NCI-H2029 treated with DMSO at 0.1 percent for 48 hours (cell line): ENCODE data around the gene FAM184A.
"Not testable (repeated sequence)": the region's sequence is repeated elsewhere in the genome, so short reads cannot be mapped to it uniquely, and the experiment has no call there.

Experiments used
- DNase-seq: peaks from one replicate; lab custom pipeline; 2025; lab: John Stamatoyannopoulos, UW

The FAM184A gene

GRCh38 chr6:119012521-119012920, 65.9 kb downstream of the FAM184A start:
- DNase-seq = no peak

- DNase-seq = not testable (repeated sequence)
Observed at GRCh38 chr6:119009266-119009665, 69.2 kb downstream of the FAM184A start.

GRCh38 chr6:119006974-119007373, 71.5 kb downstream of the FAM184A start:
- no peak for DNase-seq

- no peak for DNase-seq
Observed at GRCh38 chr6:119002069-119002468, 76.4 kb downstream of the FAM184A start.

- DNase-seq = no peak
Observed at GRCh38 chr6:118999494-119000040, 78.9 kb downstream of the FAM184A start.

DNA sequence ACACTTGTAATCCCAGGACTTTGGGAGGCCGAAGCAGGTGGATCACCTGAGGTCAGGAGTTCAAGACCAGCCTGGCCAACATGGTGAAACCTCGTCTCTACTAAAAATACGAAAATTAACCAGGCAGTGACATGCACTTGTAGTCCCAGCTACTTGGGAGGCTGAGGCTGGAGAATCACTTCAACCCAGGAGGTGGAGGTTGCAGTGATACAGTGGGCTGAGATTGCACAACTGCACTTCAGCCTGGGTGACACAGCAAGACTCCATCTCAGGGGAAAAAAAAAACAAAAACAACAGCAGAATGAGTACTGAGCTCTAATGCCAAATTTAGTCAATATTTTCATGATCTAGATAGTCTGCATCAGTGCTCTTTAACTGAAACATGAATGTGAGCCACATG, 81.0 kb downstream of the FAM184A start:
- DNase-seq = not testable (repeated sequence)

GRCh38 chr6:118996289-118996820, 82.1 kb downstream of the FAM184A start:
- DNase-seq = no peak

DNA sequence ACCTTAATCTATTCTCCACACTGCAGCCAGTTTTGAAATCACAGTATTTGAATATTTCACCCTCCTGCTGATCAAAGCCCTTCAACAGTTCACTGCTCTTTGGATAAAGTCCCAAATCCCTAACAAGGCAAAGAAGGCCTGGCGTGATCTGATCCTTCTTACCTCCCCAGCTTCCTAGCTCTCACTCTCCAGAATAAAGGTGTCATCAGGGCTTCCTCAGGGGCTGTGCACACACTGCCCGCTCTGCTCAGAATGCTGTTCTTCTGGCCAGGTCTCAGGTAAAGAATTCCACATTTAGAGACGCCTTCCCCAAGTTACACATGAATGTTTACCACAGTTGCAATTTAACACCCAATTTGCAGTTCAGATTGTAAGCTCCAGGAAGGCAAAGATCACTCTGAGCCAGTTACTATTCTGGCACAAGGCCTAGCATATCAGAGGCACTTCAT, 84.6 kb downstream of the FAM184A start:
- DNase-seq = no peak

GRCh38 chr6:118993358-118993757, 85.1 kb downstream of the FAM184A start:
- no peak for DNase-seq

DNA sequence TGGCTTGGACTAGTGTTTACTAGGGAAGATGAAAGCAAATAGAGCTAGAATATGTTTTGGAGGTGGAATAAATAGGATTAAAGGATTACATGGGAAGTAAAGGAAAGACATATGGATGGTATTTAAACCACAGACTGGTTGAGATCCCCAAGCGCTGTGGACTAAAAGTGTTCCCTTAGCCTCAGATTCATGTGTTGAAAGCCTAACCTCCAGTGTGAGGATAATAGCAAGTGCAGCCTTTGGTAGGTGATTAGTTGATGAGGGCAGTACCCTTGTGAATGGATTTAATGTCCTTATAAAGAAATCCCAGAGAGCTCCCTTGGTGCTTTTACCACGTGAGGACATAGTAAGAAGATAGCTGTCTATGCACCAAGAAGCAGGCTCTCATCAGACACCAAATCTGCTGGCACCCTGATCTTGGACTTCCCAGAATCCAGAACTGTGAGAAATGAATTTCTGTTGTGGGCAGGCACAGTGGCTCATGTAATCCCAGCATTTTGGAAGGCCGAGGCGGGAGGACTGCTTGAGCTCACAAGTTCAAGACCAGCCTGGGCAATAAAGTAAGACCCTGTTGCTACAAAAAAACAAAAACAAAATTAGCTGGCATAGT, 86.2 kb downstream of the FAM184A start:
- no peak for DNase-seq

- DNase-seq = no peak
Observed at GRCh38 chr6:118986312-118986711, 92.2 kb downstream of the FAM184A start.

- no peak for DNase-seq
Observed at GRCh38 chr6:118985123-118985830, 93.2 kb downstream of the FAM184A start.

DNA sequence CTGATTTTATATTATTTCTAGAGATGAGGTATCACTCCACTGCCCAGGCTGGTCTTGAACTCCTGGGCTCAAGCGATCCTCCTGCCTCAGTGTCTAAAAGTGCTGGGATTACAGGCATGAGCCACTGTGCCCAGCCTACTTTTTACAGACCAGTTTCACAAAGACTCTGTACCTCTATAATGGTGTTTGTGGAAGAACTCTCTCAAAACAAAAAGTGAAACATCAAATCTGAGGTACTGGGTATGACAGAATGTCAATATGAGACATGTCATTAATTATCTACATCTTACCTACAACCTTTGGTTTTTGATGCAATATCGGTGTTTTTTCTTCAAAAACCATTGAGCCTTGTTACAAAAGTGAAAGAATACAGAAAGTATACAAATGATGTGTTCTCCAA, 94.1 kb downstream of the FAM184A start:
- no peak for DNase-seq

- no peak for DNase-seq
Observed at GRCh38 chr6:118982575-118982911, 95.9 kb downstream of the FAM184A start.

DNA sequence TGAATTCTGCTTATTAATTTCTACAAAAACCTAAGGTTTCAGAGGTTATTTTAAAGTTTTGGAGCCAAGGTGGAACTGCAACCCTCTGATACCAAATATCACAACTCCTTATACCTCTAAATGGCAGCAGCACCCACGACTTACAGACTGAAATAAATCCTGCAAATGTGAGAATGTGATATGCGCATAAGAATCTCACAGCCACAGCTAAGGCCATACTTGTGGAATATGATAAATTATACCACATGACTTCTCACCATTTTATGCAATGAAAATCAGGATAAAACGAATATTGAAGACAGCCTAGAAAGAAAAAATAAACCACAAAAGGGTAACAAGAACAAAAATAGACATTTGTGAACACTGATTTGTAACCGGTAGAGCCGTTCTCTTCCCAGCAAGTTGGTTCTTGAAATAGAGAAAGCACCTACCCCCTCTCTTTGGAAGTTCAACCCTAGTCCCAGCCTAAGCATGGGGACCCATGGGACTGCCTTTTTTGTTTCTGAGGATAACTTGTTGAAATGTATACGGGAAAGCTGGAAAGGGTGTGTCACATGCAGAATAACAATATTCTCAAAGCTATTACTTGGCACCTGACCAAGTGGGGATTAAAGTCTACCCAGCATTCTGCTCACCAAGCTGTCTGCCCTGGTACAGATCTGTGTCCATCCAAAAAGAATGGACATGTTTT, 96.4 kb downstream of the FAM184A start:
- no peak for DNase-seq

- no peak for DNase-seq
Observed at GRCh38 chr6:118980063-118980462, 98.4 kb downstream of the FAM184A start.

DNA sequence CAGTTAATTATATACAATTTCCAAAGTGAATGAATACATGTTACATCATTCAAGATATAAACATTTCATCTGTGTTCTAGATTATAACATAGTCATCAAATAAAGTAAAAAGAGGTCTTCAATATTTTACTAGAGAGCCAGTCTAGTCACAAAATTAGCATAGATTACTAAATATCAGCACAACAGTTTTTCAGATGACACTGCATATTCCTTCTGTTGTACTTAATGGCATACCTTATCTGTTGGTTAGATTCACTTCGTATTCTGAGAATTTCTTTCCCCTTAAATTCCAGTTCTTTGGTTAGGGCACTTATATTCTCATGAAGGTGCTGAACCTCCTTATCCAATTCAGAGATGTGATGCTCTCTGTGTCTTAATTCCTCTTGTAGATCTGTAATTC, 103.7 kb downstream of the FAM184A start:
- no peak for DNase-seq

DNA sequence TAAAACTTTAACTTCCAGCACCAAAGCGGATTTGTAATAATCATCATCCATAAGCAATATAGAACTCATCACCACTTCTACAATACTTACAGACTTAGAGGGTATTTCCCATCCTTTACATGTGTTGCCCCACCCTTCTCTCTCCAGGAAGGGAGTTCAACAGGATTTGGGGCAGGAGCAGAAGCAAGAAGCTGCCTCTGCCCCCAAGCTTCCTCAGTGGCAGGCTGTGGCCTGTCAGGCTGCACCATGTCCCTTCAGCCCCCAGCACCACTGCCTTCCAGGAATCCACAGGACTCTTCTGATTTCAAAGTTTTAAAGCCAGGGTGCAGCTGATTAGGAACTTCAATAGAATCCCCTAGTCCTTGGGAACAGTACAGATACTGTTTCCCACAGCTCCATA, 106.8 kb downstream of the FAM184A start:
- no peak for DNase-seq

DNA sequence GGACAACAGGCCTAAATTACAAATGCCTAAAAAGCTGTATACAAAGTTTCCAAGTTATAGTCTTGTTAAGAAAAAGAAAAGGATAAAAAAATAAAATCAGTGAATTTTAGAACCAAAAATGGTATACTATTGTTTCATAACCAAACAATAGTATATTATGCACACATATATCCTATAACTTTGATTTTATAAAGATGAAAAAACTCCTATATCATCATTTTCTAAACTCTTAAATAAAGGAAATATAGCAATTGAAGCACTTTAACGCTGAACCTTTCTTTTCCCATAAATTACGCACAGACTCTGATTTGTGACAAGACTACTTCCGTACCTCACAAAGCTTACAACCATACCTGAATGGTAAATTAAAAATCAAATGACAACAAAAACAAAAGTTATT, 107.6 kb downstream of the FAM184A start:
- no peak for DNase-seq

DNA sequence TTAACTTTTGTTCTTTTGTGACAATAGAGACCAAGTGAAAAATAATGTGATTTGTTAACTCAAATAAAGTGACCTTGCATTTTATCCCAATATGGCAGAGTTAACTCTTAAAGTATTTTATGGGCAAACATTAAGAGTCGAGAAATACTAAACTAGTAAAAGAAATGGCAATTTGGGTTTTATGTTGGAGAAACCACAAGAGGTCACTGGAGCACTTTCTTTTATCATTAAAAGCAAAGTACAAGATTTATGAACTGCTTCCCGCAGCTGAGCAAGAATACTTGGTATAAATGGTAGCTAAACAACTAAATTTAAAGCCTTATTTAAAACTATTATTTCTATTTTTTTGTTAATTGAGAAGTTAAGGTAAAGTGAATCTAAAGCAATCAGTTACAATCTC, 110.0 kb downstream of the FAM184A start:
- DNase-seq = no peak

DNA sequence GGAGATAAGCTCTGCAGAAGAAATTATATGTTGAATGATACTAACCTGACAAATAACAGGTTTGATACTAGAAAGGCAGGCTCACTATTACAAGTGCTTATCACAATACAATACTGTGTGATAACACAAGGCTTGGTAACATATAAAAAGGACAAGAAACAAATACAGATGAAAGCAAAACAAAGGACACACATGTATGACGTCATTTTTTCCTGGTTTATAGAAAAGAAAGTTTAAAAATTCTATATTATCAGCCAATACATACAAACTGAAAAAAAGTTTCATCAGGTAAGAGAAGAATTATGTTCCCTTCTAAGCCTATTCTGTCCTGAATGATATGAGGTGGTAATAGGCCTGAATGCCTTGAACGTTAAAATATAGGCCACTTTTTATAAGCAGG, 111.2 kb downstream of the FAM184A start:
- no peak for DNase-seq

GRCh38 chr6:118965843-118966370, 112.6 kb downstream of the FAM184A start:
- DNase-seq = no peak

- no peak for DNase-seq
Observed at GRCh38 chr6:118965371-118965770, 113.1 kb downstream of the FAM184A start.
